KMS-11 (cell line): Measurements from ENCODE around the gene ELFN1.

ENCODE experiments used
- H2AFZ ChIP-seq: fragments of 200-600 bp; sonication (generic); 2 replicates; pipeline ENCODE4 v1.6.1; 2016; ENCODE audit warnings: antibody characterized with exemption, mixed run types, low read depth
- H3K27ac ChIP-seq: fragments of 200-600 bp; sonication (generic); 2 replicates; pipeline ENCODE4 v1.6.1; 2016; ENCODE audit warnings: mild to moderate bottlenecking, mixed run types
- H3K27me3 ChIP-seq: fragments of 200-600 bp; sonication (generic); 2 replicates; pipeline ENCODE4 v1.6.1; 2017; ENCODE audit warnings: mild to moderate bottlenecking, low read depth, mixed run types, moderate library complexity; ENCODE audit not compliant: insufficient read depth
- H3K36me3 ChIP-seq: fragments of 200-600 bp; sonication (generic); 2 replicates; pipeline ENCODE4 v1.6.1; 2017; ENCODE audit warnings: mild to moderate bottlenecking, mixed run types; ENCODE audit not compliant: insufficient read depth
- H3K4me1 ChIP-seq: fragments of 200-600 bp; sonication (generic); 2 replicates; pipeline ENCODE4 v1.6.1; 2016; ENCODE audit warnings: mild to moderate bottlenecking, low read depth, mixed run types; ENCODE audit not compliant: poor library complexity, severe bottlenecking
- H3K4me2 ChIP-seq: fragments of 200-600 bp; sonication (generic); 2 replicates; pipeline ENCODE4 v1.7.0; 2016; ENCODE audit warnings: mild to moderate bottlenecking, mixed run types
- H3K4me3 ChIP-seq: fragments of 200-600 bp; sonication (generic); IDR thresholded peaks from 2 replicates; pipeline ENCODE4 v1.6.1; 2017; ENCODE audit warnings: low read depth, low read length, mixed read lengths; ENCODE audit not compliant: insufficient read depth
- H3K79me2 ChIP-seq: fragments of 200-600 bp; sonication (generic); 2 replicates; pipeline ENCODE4 v1.6.1; 2016; ENCODE audit warnings: low read depth, mixed run types; ENCODE audit not compliant: insufficient read depth
- H3K9ac ChIP-seq: fragments of 200-600 bp; sonication (generic); 2 replicates; pipeline ENCODE4 v1.6.1; 2016; ENCODE audit warnings: mild to moderate bottlenecking, mixed run types
- H4K20me1 ChIP-seq: fragments of 200-600 bp; sonication (generic); 2 replicates; pipeline ENCODE4 v1.6.1; 2016; ENCODE audit warnings: mild to moderate bottlenecking, mixed run types; ENCODE audit not compliant: insufficient read depth
- CTCF ChIP-seq: fragments of 200-600 bp; sonication (generic); conservative IDR thresholded peaks from 2 replicates; pipeline ENCODE4 v1.6.1; 2017; ENCODE audit warnings: low read depth, mild to moderate bottlenecking, antibody characterized with exemption, low read length, moderate library complexity, mixed read lengths

The ELFN1 gene

GRCh38 chr7:1669954-1670893 lies at the start of gene ELFN1:
Gene ELFN1 (plus strand): TSS chr7:1670277. CDS start chr7:1744597, 74,320 bp downstream.
- H4K20me1 ChIP-seq: no peaks in the 10 kb centered on the region
- no peak within 1 kb of the TSS for H3K9ac ChIP-seq
- TF ChIP-seq CTCF: no peak
- H3K36me3 ChIP-seq: no peaks in the 10 kb centered on the region
- no peak within 1 kb of the TSS for H3K27ac ChIP-seq
- H3K4me3 ChIP-seq: no peak within 1 kb of the TSS
- H3K4me2 ChIP-seq: no peak within 1 kb of the TSS
- no peak within 1 kb of the TSS for H2AFZ ChIP-seq
- peaks cover 69% of the 10 kb centered on the region for H3K27me3 ChIP-seq
- no peaks in the 10 kb centered on the region for H3K79me2 ChIP-seq
- H3K4me1 ChIP-seq: peaks cover 4% of the 10 kb centered on the region

- Histone ChIP-seq H3K4me3 (no peak overlapping the region), H3K4me1 (no peaks in the 10 kb centered on the region), H3K9ac (no peak overlapping the region), H2AFZ (no peak overlapping the region), H3K27ac (no peak overlapping the region), H3K79me2 (no peaks in the 10 kb centered on the region), H4K20me1 (no peaks in the 10 kb centered on the region), H3K36me3 (no peaks in the 10 kb centered on the region), H3K4me2 (no peak overlapping the region), H3K27me3 (peaks cover 57% of the 10 kb centered on the region)
- TF ChIP-seq CTCF: no peak
Measured at GRCh38 chr7:1620835-1621234, 49.2 kb upstream of the ELFN1 start.

- Histone ChIP-seq H3K79me2 (no peaks in the 10 kb centered on the region), H3K4me2 (no peak overlapping the region), H3K4me3 (no peak overlapping the region), H4K20me1 (no peaks in the 10 kb centered on the region), H3K9ac (no peak overlapping the region), H3K4me1 (no peaks in the 10 kb centered on the region), H3K36me3 (no peaks in the 10 kb centered on the region), H3K27me3 (peaks cover 57% of the 10 kb centered on the region), H3K27ac (no peak overlapping the region), H2AFZ (no peak overlapping the region)
- TF ChIP-seq CTCF: no peak
Measured at GRCh38 chr7:1621718-1622117, 48.4 kb upstream of the ELFN1 start.

- Histone ChIP-seq H3K4me1 (no peaks in the 10 kb centered on the region), H3K36me3 (no peaks in the 10 kb centered on the region), H3K79me2 (no peaks in the 10 kb centered on the region), H4K20me1 (no peaks in the 10 kb centered on the region), H3K27me3 (peaks cover 56% of the 10 kb centered on the region; the same call in 1 of the 2 replicates), H3K4me3 (no peak overlapping the region), H3K9ac (no peak overlapping the region), H3K27ac (no peak overlapping the region), H3K4me2 (no peak overlapping the region), H2AFZ (no peak overlapping the region)
- TF ChIP-seq CTCF: no peak
Measured at GRCh38 chr7:1622441-1622840, 47.6 kb upstream of the ELFN1 start.
